Activated CD8-positive, alpha-beta memory T cell treated with anti-CD3 and anti-CD28 coated beads for 4 hours (primary cell): ENCODE data around the gene POU3F2.

Source experiments
- DNase-seq, 2 donors: peaks; one replicate each; pipeline ENCODE4 v3.0.0-alpha.2; 2020; ENCODE audit warnings: low read depth in 2 of 2

POU3F2 gene

GRCh38 chr6:98830146-98830545, 4.2 kb upstream of the POU3F2 start:
- no peak for DNase-seq

DNA sequence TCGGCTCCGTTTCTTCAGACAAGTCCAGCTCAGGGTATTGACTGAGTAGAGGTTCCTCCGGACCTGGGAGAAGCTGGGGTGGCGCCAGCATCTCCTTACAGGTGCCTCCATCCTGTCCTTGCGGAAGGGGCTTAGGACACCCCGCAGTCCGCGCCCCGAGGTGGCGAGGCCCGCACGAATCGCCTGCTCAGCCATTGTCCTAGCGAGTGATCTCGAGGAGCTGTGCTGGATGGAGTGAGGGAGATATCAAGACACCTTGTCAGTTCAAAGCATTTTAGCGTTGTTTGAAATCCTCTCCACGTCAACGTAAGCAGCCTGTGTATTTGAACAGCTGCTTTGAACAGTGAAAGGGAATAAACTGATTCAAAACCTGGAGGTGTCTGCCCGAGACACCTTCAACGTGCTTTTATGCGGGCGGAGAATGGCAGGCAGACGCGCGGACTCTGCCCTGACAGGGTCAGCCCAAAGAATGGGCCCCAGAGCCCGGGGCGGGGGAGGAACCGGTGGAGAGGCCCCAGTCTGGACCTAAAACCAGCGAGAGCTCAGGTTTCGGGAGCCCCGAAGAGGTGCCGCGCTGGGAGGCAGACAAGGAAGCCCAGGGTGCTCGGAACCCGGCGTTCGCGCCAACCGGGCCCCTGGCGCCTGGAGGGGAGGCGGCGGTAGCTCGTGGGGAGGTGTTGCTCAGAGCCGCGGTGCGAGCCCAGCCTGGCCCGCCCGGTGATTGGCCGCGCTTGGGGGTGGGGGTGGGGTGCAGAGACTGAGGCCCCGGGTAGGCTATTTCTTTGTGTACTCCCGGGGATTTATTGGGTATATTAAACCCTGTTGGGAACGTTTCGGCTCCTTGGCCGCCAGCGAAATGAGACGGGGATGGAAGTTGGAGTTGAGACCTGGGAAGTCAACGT, 3.1 kb upstream of the POU3F2 start:
- DNase-seq = no peak

DNA sequence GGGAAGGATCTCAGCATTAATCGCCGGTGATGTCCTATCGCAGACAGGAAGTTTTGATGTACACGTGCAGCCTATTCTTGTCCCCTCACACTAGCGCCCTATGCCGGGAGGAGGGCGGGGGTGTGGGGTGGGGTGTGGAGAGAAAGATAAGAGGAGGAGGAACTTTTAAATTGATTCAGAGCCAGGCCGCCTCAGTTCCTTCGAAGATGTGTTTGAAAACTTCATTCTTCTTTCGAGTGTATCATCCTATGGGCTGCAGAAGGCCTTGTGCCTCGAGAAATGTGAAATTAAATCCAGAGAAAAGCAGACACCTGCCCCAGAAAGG, 2.5 kb upstream of the POU3F2 start:
- DNase-seq = no peak

DNA sequence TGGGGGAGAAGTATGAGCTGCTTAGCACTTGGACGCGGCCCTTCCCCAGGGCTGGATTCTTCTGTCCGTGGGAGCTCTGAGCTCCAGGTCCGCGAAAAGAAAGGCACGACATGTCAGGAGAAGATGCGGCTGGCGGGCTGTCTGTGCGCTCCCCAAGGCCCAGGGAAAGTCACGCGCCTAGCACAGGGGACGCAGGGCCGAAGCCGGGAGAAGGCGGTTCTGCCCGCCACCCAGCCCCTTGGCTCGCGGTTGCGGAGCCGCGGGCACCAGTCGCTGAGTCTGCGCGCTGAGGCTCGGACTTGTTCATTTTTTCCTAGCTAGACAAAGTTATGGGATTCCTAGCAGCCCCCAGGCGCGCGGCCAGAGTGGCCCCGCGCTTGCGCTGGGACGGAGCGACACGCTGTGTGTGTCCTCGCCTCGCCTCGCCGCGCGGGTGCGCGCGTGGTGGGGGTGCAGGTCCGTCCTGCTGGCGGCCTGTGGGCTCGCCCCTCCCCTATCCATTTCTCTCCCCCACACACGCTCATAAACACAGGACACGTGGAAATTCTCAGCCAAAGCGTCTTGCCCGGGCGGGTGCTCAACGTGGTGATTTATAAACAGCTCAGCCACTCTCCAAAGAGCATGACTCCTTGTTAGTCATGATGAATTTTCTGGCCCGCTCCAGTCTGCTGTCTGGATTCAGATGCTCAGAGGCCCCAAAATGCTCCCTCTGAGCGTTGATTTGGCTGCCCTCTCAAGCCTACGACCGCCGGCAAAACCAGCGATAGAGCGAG, 1.9 kb upstream of the POU3F2 start:
- no peak for DNase-seq

DNA sequence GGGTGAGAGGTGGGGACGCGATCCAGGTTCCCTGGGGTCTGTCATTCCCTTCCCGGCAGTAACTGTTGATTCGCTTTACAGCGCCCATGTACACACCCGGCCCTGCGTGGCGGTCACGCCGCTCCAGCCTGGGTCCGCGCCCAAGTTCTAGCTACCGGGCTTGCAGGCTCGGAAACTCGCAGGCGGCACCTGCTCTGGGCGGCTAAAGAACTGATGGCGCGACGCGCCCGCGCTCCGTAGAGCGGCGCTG, 1.4 kb upstream of the POU3F2 start:
- DNase-seq = no peak

GRCh38 chr6:98833307-98834059, 891 bp upstream of the POU3F2 start:
- no peak for DNase-seq

DNA sequence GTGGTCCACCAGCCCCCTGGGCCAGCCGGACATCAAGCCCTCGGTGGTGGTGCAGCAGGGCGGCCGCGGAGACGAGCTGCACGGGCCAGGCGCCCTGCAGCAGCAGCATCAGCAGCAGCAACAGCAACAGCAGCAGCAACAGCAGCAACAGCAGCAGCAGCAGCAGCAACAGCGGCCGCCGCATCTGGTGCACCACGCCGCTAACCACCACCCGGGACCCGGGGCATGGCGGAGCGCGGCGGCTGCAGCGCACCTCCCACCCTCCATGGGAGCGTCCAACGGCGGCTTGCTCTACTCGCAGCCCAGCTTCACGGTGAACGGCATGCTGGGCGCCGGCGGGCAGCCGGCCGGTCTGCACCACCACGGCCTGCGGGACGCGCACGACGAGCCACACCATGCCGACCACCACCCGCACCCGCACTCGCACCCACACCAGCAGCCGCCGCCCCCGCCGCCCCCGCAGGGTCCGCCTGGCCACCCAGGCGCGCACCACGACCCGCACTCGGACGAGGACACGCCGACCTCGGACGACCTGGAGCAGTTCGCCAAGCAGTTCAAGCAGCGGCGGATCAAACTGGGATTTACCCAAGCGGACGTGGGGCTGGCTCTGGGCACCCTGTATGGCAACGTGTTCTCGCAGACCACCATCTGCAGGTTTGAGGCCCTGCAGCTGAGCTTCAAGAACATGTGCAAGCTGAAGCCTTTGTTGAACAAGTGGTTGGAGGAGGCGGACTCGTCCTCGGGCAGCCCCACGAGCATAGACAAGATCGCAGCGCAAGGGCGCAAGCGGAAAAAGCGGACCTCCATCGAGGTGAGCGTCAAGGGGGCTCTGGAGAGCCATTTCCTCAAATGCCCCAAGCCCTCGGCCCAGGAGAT, 1.0 kb downstream of the POU3F2 start:
- no peak for DNase-seq

DNA sequence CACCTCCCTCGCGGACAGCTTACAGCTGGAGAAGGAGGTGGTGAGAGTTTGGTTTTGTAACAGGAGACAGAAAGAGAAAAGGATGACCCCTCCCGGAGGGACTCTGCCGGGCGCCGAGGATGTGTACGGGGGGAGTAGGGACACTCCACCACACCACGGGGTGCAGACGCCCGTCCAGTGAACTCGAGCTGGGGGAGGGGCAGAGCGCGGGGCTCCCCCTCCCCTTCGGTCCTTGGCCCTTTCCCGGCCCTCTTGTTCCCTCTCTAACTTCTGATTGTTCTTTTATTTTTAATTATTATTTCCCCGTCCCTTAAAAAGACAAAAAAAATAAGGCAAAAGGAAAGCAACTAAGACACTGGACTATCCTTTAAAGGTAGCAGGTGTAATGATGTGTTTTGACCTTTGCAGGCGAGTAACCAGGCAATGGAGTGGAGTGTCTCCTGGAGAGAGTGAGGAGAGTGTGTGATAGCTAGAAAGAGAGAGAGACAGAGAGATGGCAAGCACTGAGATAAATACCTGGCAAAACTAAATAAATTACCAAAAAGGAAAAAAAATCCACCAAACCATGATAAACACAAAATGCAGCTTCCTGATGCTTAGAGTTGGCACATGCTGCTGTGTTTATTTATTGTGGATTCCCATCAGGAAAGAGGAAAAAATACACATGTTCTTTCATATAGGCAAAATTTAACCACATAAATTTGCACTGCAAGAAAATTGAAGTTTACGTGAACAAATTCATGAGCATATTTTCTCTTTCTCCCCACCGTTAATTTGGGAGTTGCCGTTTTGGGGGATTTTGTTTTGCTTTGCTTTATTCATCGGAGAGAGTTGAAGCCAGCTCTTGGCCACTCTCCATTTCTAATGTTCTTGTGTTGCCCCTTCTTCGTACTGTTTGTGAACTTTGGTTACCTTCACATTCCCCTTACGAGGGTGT, 1.9 kb downstream of the POU3F2 start:
- DNase-seq = no peak

DNA sequence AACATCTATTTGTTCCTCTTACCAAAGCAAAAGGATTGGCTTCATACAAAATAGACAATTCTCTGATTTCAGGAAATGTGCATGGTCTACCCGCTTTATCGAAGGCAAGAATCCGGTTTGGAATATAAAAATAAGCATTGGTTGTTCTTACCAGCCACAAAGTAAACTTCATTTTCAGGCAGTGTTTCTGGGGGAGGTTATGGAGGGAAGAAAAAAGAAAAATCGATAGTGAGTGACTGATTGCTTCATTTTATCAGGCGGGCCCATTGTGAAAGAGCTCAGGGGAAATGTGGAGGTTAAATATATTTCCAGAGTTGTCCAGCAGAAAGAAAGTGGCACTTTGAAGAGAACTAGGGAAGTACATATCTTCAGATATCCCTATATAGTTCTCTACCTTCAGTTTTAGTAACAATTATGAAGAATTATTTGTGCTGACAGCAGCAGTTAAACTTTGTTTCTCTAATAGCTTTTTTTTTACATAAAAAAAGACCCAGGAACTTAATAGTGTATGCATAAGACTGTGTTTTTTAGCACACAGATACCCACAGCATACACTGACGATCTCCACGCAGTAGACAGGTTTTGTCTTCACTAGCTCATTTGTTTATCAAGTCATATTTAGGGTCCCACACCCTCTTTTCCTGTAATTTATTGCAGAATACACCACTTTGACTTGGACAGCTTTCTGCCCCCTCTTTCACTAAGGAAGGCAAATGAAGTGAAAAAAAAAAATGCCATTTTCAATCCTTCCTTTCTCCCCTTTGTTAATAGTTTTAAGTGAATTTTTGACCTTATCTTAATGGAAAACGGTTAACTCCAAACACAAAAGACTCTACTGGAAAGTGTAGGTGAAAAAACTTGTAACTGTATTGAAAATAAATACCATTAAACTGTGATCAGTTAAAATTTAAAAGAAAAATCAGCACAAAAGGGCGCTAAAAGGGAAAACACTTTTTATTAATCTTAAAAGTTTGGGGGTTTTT, 2.9 kb downstream of the POU3F2 start:
- DNase-seq = no peak

- no peak for DNase-seq
Observed at GRCh38 chr6:98838032-98838431, 3.7 kb downstream of the POU3F2 start.

DNA sequence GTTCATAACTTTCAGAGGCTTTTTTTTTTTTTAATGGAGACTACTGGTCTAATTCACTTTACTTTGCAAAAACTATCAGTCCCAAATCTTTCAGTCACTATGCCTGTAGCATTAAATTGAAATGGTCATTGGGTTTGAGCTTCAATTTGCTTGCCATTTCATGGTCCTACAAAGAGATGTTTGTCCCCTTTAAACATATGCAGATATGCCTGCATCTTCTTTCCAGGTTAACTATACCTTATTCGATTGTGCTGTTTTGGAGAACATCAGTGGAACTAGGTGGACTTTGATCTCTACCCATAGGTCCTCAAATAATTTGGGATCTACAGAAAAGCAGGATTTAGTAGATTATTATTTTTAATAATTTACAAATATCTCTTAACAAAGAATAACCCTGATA, 4.6 kb downstream of the POU3F2 start:
- no peak for DNase-seq

GRCh38 chr6:98839781-98840361, 5.5 kb downstream of the POU3F2 start:
- DNase-seq = no peak

DNA sequence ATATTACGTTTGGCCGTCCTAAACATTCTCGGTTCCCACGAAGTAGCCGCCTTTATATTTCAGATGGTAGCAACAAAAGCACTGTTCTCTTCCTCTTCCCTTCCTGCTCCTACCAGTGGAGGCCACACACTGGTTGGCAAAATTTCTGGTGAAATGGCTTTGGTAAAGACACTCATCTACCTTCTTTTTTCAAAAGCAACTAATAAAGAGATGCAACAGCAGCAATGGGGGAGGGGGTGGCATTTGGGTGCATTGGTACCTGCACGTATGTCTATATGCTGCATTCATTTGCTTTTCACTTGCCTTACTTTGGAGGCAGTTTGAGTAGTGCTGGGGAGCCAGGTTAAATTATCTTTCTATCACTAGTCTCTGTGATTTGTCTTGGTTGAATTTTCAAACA, 6.0 kb downstream of the POU3F2 start:
- no peak for DNase-seq

- no peak for DNase-seq
Observed at GRCh38 chr6:98840996-98841513, 6.7 kb downstream of the POU3F2 start.

DNA sequence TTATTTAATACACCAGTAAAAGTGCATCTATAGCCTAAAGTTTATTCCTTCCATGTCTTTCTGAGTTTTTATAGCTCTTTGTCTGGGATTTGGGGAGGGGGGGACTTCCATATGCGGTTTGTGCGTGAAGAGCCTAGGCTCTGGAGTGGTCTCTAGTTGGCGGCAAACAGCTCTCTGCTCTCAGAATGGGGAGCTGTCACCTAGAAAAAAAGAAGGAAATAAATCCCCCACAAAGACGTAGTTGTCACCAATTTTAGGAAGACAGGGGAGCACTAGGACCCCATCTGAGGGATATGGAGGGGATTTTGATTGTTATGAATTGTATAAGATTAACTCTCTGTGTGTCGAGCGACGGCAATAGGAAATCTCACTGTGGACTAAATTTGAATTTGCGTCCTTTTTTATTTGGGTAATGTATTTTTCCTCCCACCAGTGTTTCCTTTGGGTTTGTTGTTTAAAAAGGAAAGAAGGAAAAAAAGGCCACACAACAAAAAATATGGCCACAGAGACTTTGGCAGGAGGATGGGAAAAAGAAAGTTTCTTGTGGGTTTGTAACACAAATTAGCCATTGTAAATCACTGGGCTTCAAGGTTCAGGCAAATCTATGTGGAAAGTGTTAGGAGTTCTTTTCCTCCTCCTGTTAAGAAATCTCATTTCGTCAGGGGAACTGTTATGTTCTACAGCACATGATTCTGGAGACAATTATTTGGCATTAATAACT, 7.4 kb downstream of the POU3F2 start:
- DNase-seq = no peak

- DNase-seq = no peak
Observed at GRCh38 chr6:98842342-98843180, 8.2 kb downstream of the POU3F2 start.
